ENCODE data around the gene ATP5MC3. TPM values are rescaled to one million over a fixed set of nuclear protein-coding genes. Genes with fewer than 3 reads are reported as not detected.

The ATP5MC3 gene
- total and polyA plus RNA-seq, 3 donors from 2014 or later, result 68.4 to 136 (median 82.9) TPM

- peaks cover 9% of the 10 kb centered on the region for H3K4me1 ChIP-seq
- H3K36me3 ChIP-seq (ENCODE audit: low read depth, missing control alignments), result no peaks in the 10 kb centered on the region
- H3K4me3 ChIP-seq, result no peak overlapping the region
- TF ChIP-seq CTCF (IDR thresholded peaks at IDR 0.05), result no peak
- no peak for TF ChIP-seq POLR2A (IDR thresholded peaks at IDR 0.05)
- 89% methylated on average over 3 of the region's 3 CpGs for WGBS, 2 donors
- no peaks in the 10 kb centered on the region for H3K9me3 ChIP-seq
- intact Hi-C loops (cut with DNase I; ENCODE audit: low total_unique reads), result no loop called here
- H3K27ac ChIP-seq, result no peak overlapping the region
- no peaks in the 10 kb centered on the region for H3K27me3 ChIP-seq
- no peak for DNase-seq
Measured at GRCh38 chr2:175170659-175171304, 10.7 kb downstream of the ATP5MC3 start.

GRCh38 chr2:175169191-175169590 lies 12.3 kb downstream of the ATP5MC3 start:
- Histone ChIP-seq H3K36me3 (ENCODE audit: low read depth, missing control alignments) (no peaks in the 10 kb centered on the region), H3K27ac (no peak overlapping the region), H3K4me1 (peaks cover 9% of the 10 kb centered on the region), H3K27me3 (no peaks in the 10 kb centered on the region), H3K9me3 (no peaks in the 10 kb centered on the region), H3K4me3 (peak overlapping the region in 1 of 2 donors; percentile 92)
- WGBS, 2 donors, result 41 to 42% methylated on average over 3 of the region's 3 CpGs
- DNase-seq, result no peak
- TF ChIP-seq POLR2A (IDR thresholded peaks at IDR 0.05) (no peak), CTCF (IDR thresholded peaks at IDR 0.05) (no peak)
- intact Hi-C loops (cut with DNase I; ENCODE audit: low total_unique reads), result no loop called here

DNA sequence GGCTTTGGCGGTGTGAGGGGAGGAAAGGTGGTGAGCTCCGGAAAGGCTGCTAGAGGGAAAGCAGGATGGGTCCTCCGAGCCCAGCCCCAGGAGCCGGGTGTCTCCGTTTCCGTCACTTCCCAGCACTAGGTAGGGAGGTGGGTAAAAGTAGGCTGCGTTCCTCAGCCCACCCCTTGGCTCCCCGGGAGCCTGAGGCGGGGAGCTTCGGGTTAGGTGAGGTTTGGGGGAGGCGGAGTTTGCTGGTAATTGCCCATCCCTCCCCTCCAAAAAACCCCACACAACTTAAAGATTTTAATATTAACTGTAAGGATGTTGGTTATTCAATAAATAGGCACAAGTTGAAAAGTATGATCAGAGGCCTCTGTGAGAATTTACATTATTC lies 13.0 kb downstream of the ATP5MC3 start:
- intact Hi-C loops (cut with DNase I; ENCODE audit: low total_unique reads), result no loop called here
- no peaks in the 10 kb centered on the region for H3K9me3 ChIP-seq
- TF ChIP-seq CTCF (IDR thresholded peaks at IDR 0.05), result no peak
- TF ChIP-seq POLR2A (IDR thresholded peaks at IDR 0.05), result no peak
- no peaks in the 10 kb centered on the region for H3K36me3 ChIP-seq (ENCODE audit: low read depth, missing control alignments)
- H3K27ac ChIP-seq, result peak overlapping the region; percentile 95 to 99
- DNase-seq, result no peak
- H3K27me3 ChIP-seq, result no peaks in the 10 kb centered on the region
- peak overlapping the region; percentile 92 to 97 for H3K4me3 ChIP-seq
- 0% methylated on average over 6 to 11 of the region's 11 CpGs for WGBS, 2 donors
- H3K4me1 ChIP-seq, result peaks cover 9% of the 10 kb centered on the region

- TF ChIP-seq CTCF (IDR thresholded peaks at IDR 0.05), result no peak
- no peak for TF ChIP-seq POLR2A (IDR thresholded peaks at IDR 0.05)
- intact Hi-C loops (cut with DNase I; ENCODE audit: low total_unique reads), result no loop called here
- 0 to 1% methylated on average over 29 to 56 of the region's 56 CpGs for WGBS, 2 donors
- DNase-seq, result peak; percentile 100
- Histone ChIP-seq H3K4me1 (peaks cover 9% of the 10 kb centered on the region), H3K27me3 (no peaks in the 10 kb centered on the region), H3K36me3 (ENCODE audit: low read depth, missing control alignments) (no peaks in the 10 kb centered on the region), H3K4me3 (peak within 1 kb of the TSS; percentile 92 to 97), H3K27ac (peak within 1 kb of the TSS; percentile 95 to 99), H3K9me3 (no peaks in the 10 kb centered on the region)
Measured at GRCh38 chr2:175167792-175168563, 13.5 kb downstream of the ATP5MC3 start, which contains the start of gene ATF2. Gene ATF2, minus strand, starts transcription at chr2:175168203. Its CDS starts 31,760 bp downstream, at chr2:175136443.

Data from testis (tissue), 3 donors.